Adrenal gland (tissue), 12 donors: ENCODE data around the gene CDH4. TPM values are rescaled to one million over a fixed set of nuclear protein-coding genes. Genes with fewer than 3 reads are reported as not detected.

ENCODE experiments used
- DNase-seq, 7 donors: peaks; one replicate each; pipeline ENCODE4 v3.0.0-alpha.2; 2019 to 2020
- H3K27ac ChIP-seq, 5 donors: fragments of 200-600 bp; sonication (generic) in 4 of 5; 1 replicate in 3 of 5; 2 replicates in 2 of 5; pipeline versions ENCODE4 v1.5.1 to v1.8.0; 2016 to 2020; ENCODE audit warnings: mild to moderate bottlenecking in 1 of 5
- H3K27me3 ChIP-seq: fragments of 200-600 bp; 2 replicates; pipeline ENCODE4 v1.8.0; 2021
- H3K36me3 ChIP-seq, 2 donors: fragments of 200-600 bp; replicated peaks in 1 of 2; 1 replicate in 1 of 2; 2 replicates in 1 of 2; pipeline versions ENCODE4 v1.5.1 to v1.8.0; 2018 to 2022
- H3K4me1 ChIP-seq, 2 donors: fragments of 200-600 bp; replicated peaks in 1 of 2; 1 replicate in 1 of 2; 2 replicates in 1 of 2; pipeline versions ENCODE4 v1.5.1 to v1.8.0; 2018 to 2021
- H3K4me3 ChIP-seq, 4 donors: fragments of 200-600 bp; sonication (generic) in 3 of 4; one replicate each; pipeline ENCODE4 v1.5.1; 2016 to 2018
- H3K9me3 ChIP-seq, 3 donors: fragments of 200-600 bp; sonication (generic) in 1 of 3; replicated peaks in 1 of 3; 1 replicate in 2 of 3; 2 replicates in 1 of 3; pipeline versions ENCODE4 v1.5.1 to v1.8.0; 2016 to 2021
- CTCF ChIP-seq, 6 experiments: fragments of 450-650 bp in 4 of 6; fragments of 200-600 bp in 2 of 6; sonication (generic) in 1 of 6; IDR thresholded peaks; 1 replicate in 5 of 6; 2 replicates in 1 of 6; pipeline versions ENCODE4 v1.5.1 to v1.8.0; 2016 to 2021; ENCODE audit warnings: antibody characterized with exemption in 6 of 6, mild to moderate bottlenecking in 2 of 6, moderate library complexity in 1 of 6
- POLR2A ChIP-seq, 2 donors: fragments of 450-650 bp; IDR thresholded peaks; one replicate each; pipeline ENCODE4 v1.6.1; 2017; ENCODE audit warnings: antibody characterized with exemption in 2 of 2, mild to moderate bottlenecking in 2 of 2, moderate library complexity in 1 of 2
- WGBS, 4 donors: extraction: QIAGEN DNeasy Blood & Tissue Kit in 2 of 4; methylation state at CpG; one replicate each; pipeline versions ENCODE4 v1.1.5 to v1.1.7; 2013 to 2017; 5-methylcytosine and 5-hydroxymethylcytosine counted together
- intact Hi-C, 2 donors: fragments of 100-400 bp; cut with DNase I; formaldehyde crosslinking; loops; one replicate each; pipeline versions ENCODE4 v1.14.1 to v1.15.0; 2022 to 2023
- polyA plus RNA-seq, 3 donors: library from polyadenylated mRNA; stranded (reverse); fragments of 200-250 nt in 2 of 3; fragments of 350-450 nt in 1 of 3; fragmentation: Illumina TruSeq in 1 of 3; extraction: RNeasy Lipid Tissue Mini Kit (QIAGEN cat#74804) in 1 of 3; gene quantifications; one replicate each; pipeline ENCODE4 v1.2.3, GENCODE V29; 2013 to 2014
- total RNA-seq, 9 donors: library from RNA; depleted of rRNA in 4 of 9; stranded (reverse); fragments of >200 nt in 4 of 9; fragments of 120-200 nt in 1 of 9; fragmentation: NEBNext Ultra II Directional in 1 of 9; extraction: Animal tissue kit (Norgen Biotek cat#: 25700) in 1 of 9; gene quantifications; one replicate each; pipeline versions ENCODE4 v1.1.0 to v1.2.4, GENCODE V29; 2013 to 2023
- donor health status: healthy with polysubstance abuse.
- donor health status: Bipolar disorder and iron deficiency.
- donor health status: DM: yes; HTN: yes; CAD: no.
- donor health status: DM: no; HTN: no; CAD: no.
- donor health status: DM: no; HTN: no; CAD: no.
- donor health status: DM: yes; HTN: yes; CAD: no.

The CDH4 gene
- total and polyA plus RNA-seq, 12 donors = 0.08 to 0.53 (median 0.20) TPM; not detected in 3

- Histone ChIP-seq H3K27ac (no peak overlapping the region), H3K36me3 (no peaks in the 10 kb centered on the region), H3K4me1 (no peaks in the 10 kb centered on the region), H3K9me3 (no peaks in the 10 kb centered on the region), H3K4me3 (no peak overlapping the region), H3K27me3 (no peaks in the 10 kb centered on the region)
- intact Hi-C loops = no loop called here
- TF ChIP-seq POLR2A (IDR thresholded peaks at IDR 0.05) = no peak
- no peak for TF ChIP-seq CTCF (IDR thresholded peaks at IDR 0.05)
- 34 to 38% (median 36%) methylated on average over 11 to 12 of the region's 12 CpGs for WGBS, 4 donors
- no peak for DNase-seq
Observed at GRCh38 chr20:61317966-61318530, 66.0 kb downstream of the CDH4 start.

GRCh38 chr20:61320691-61321425 lies 68.8 kb downstream of the CDH4 start:
- Histone ChIP-seq H3K36me3 (no peaks in the 10 kb centered on the region), H3K4me3 (no peak overlapping the region), H3K4me1 (no peaks in the 10 kb centered on the region), H3K9me3 (no peaks in the 10 kb centered on the region), H3K27ac (no peak overlapping the region), H3K27me3 (no peaks in the 10 kb centered on the region)
- WGBS, 4 donors = 70 to 77% (median 73%) methylated on average over 18 to 21 of the region's 21 CpGs
- intact Hi-C loops = no loop called here
- TF ChIP-seq CTCF (IDR thresholded peaks at IDR 0.05) = no peak
- no peak for TF ChIP-seq POLR2A (IDR thresholded peaks at IDR 0.05)
- no peak for DNase-seq

- TF ChIP-seq CTCF (IDR thresholded peaks at IDR 0.05) = no peak
- TF ChIP-seq POLR2A (IDR thresholded peaks at IDR 0.05) = no peak
- intact Hi-C loops = no loop called here
Observed at GRCh38 chr20:61321481-61321880, 69.4 kb downstream of the CDH4 start.

GRCh38 chr20:61322151-61322865 lies 70.2 kb downstream of the CDH4 start:
- Histone ChIP-seq H3K4me1 (no peaks in the 10 kb centered on the region), H3K27me3 (no peaks in the 10 kb centered on the region), H3K36me3 (no peaks in the 10 kb centered on the region), H3K4me3 (no peak overlapping the region), H3K9me3 (no peaks in the 10 kb centered on the region), H3K27ac (no peak overlapping the region)
- WGBS, 4 donors = 65 to 69% (median 67%) methylated on average over 11 to 14 of the region's 14 CpGs
- intact Hi-C loops = no loop called here
- TF ChIP-seq POLR2A (IDR thresholded peaks at IDR 0.05) (no peak), CTCF (IDR thresholded peaks at IDR 0.05) (no peak)
- no peak for DNase-seq

More at GRCh38 chr20:61321481-61321880, 69.4 kb downstream of the CDH4 start:
- no peak overlapping the region for H3K4me3 ChIP-seq
- no peak for DNase-seq
- H3K36me3 ChIP-seq = no peaks in the 10 kb centered on the region
- 81 to 92% (median 82%) methylated on average over 12 to 13 of the region's 13 CpGs for WGBS, 4 donors
- H3K9me3 ChIP-seq = no peaks in the 10 kb centered on the region
- H3K27ac ChIP-seq = no peak overlapping the region
- H3K27me3 ChIP-seq = no peaks in the 10 kb centered on the region
- no peaks in the 10 kb centered on the region for H3K4me1 ChIP-seq
